Panc1 (cell line): ENCODE data around the gene GRID2. TPM values are rescaled to one million over a fixed set of nuclear protein-coding genes. Genes with fewer than 3 reads are reported as not detected.

Experiments used
- ATAC-seq: fragments of 200-7000 bp; cut with Tn5 transposase; 2 replicates; pipeline ENCODE4 v1.9.1; 2020; ENCODE audit warnings: mild to moderate bottlenecking, moderate library complexity
- BruUV-seq: library from RNA; stranded (reverse); fragments of 400-500 nt; replicated peaks from 2 replicates; lab custom pipeline; 2021; lab: Mats Ljungman, UMichigan
- CTCF ChIA-PET: fragments of 300-600 bp; sonication (Branson Sonifier 250); formaldehyde crosslinking; loops from one replicate; lab custom pipeline; 2022; ENCODE audit warnings: antibody characterized with exemption; lab: Charles Lee
- POLR2A ChIA-PET: fragments of 300-600 bp; sonication (Branson Sonifier 250); formaldehyde crosslinking; loops from one replicate; lab custom pipeline; 2022; ENCODE audit warnings: antibody characterized with exemption; lab: Charles Lee
- DNase-seq: peaks from one replicate; pipeline ENCODE4 v3.0.0-alpha.2; 2010; ENCODE audit warnings: low read depth, low spot score
- H3K27ac ChIP-seq: 2 replicates; pipeline ENCODE4 v1.5.1; 2011; ENCODE audit warnings: mild to moderate bottlenecking, low read length, inconsistent platforms
- H3K27me3 ChIP-seq: fragments of 200-500 bp; sonication (Bioruptor generic); 2 replicates; pipeline ENCODE4 v1.6.0; 2014; ENCODE audit warnings: low read length, inconsistent platforms; ENCODE audit not compliant: control insufficient read depth, insufficient read depth
- H3K36me3 ChIP-seq: fragments of 200-500 bp; sonication (Bioruptor generic); 2 replicates; pipeline ENCODE4 v1.5.1; 2014; ENCODE audit warnings: inconsistent platforms, mild to moderate bottlenecking, low read length, moderate library complexity; ENCODE audit not compliant: control insufficient read depth, insufficient read depth
- H3K4me1 ChIP-seq: 2 replicates; pipeline ENCODE4 v1.5.1; 2011; ENCODE audit warnings: inconsistent platforms, mild to moderate bottlenecking, low read length, moderate library complexity; ENCODE audit not compliant: control insufficient read depth, insufficient read depth
- H3K4me3 ChIP-seq, 2 experiments: 2 replicates each; pipeline ENCODE4 v1.5.1; 2011 to 2012; ENCODE audit warnings: low read depth in 2 of 2, low read length in 2 of 2, mild to moderate bottlenecking in 2 of 2, inconsistent platforms in 1 of 2, moderate library complexity in 1 of 2
- H3K9me3 ChIP-seq: fragments of 200-500 bp; sonication (Bioruptor generic); 2 replicates; pipeline ENCODE4 v1.5.1; 2014; ENCODE audit warnings: low read depth, mild to moderate bottlenecking, inconsistent platforms, low read length, moderate library complexity; ENCODE audit not compliant: control insufficient read depth, insufficient read depth
- CTCF ChIP-seq: fragments of 450-650 bp; IDR thresholded peaks from 2 replicates; pipeline ENCODE4 v1.5.1; 2017; ENCODE audit warnings: mild to moderate bottlenecking
- POLR2AphosphoS5 ChIP-seq: IDR thresholded peaks from 2 replicates; pipeline ENCODE4 v1.6.1; 2012; ENCODE audit warnings: mild to moderate bottlenecking, low read depth, low read length, moderate library complexity
- REST ChIP-seq, 2 experiments: IDR thresholded peaks; 2 replicates each; pipeline ENCODE4 v1.6.1; 2011 to 2012; ENCODE audit warnings: low read depth in 2 of 2, control low read depth in 1 of 2, low read length in 1 of 2, mild to moderate bottlenecking in 1 of 2, moderate library complexity in 1 of 2; ENCODE audit not compliant: insufficient read depth in 1 of 2
- SIN3A ChIP-seq: IDR thresholded peaks from 2 replicates; pipeline ENCODE4 v1.6.1; 2012; ENCODE audit warnings: low read depth, mild to moderate bottlenecking, low read length, moderate library complexity, borderline replicate concordance; ENCODE audit not compliant: insufficient read depth
- TCF7L2 ChIP-seq: IDR thresholded peaks from 2 replicates; pipeline ENCODE4 v1.6.1; 2011; ENCODE audit warnings: mild to moderate bottlenecking, low read depth, low read length, inconsistent platforms
- in situ Hi-C: cut with HindIII; loops from 2 replicates; pipeline ENCODE4 v1.10.0; 2016; ENCODE audit warnings: low sequenced_read_pairs, low pct_unique_long_range_greater_than_20kb
- intact Hi-C: fragments of 100-400 bp; cut with micrococcal nuclease; formaldehyde crosslinking; loops from one replicate; pipeline ENCODE4 v1.10.0; 2022; ENCODE audit not compliant: unreplicated experiment
- total RNA-seq: library from RNA; stranded (reverse); gene quantifications from one replicate; pipeline ENCODE4 v1.2.1, GENCODE V29; 2021; ENCODE audit not compliant: unreplicated experiment

GRID2 gene
- total RNA-seq, 1 experiment from 2014 or later, result 0.08 TPM

DNA sequence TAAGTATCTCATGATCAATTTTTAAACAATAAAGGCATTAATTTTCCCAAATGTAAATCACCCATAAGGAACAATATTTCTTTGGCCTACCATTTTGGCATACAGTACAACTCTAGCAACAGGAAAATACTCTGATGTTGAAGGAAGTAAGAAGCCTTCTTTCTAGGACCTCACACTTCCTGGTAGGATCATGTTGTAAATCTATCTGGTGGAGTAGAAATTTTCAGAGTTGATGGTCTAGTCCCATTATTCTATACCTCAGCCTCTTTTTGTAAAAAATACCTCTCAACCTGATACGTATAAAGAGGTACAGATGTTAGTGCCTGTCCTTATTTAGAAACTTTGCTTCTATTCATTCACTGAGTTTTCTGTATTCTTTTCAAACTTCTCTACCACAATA lies 40.2 kb upstream of the GRID2 start:
- no peaks in the 10 kb centered on the region for H3K27me3 ChIP-seq
- no peaks in the 10 kb centered on the region for H3K36me3 ChIP-seq
- CTCF ChIA-PET, result no interaction called here
- DNase-seq (no peak), ATAC-seq (no peak)
- no peaks in the 10 kb centered on the region for H3K9me3 ChIP-seq
- H3K27ac ChIP-seq, result no peak overlapping the region
- POLR2A ChIA-PET, result interaction anchor here (0.6 kb wide), 1 partner anchor 790 kb away, joined by 5 read pairs; no protein-coding TSS in a partner anchor
- no peak for TF ChIP-seq REST (IDR thresholded peaks at IDR 0.05; ENCODE audit: insufficient read depth in 1 of 2, low read depth in 2 of 2, low read length in 1 of 2)
- no TSS peak for BruUV-seq
- no peak overlapping the region for H3K4me3 ChIP-seq
- in situ Hi-C loops (no loop called here), intact Hi-C loops (no loop called here)
- H3K4me1 ChIP-seq, result no peaks in the 10 kb centered on the region

GRCh38 chr4:92264163-92264562 lies 39.6 kb upstream of the GRID2 start:
- no peak for TF ChIP-seq POLR2AphosphoS5
- TF ChIP-seq TCF7L2, result no peak
- no peak for TF ChIP-seq REST (IDR thresholded peaks at IDR 0.05; ENCODE audit: insufficient read depth in 1 of 2, low read depth in 2 of 2, low read length in 1 of 2)
- no peak for TF ChIP-seq SIN3A
- TF ChIP-seq CTCF, result no peak
- H3K36me3 ChIP-seq, result no peaks in the 10 kb centered on the region
- DNase-seq (no peak), ATAC-seq (no peak)
- no peak overlapping the region for H3K27ac ChIP-seq
- intact Hi-C loops, result no loop called here
- CTCF ChIA-PET, result no interaction called here
- POLR2A ChIA-PET, result interaction anchor here (0.6 kb wide), 1 partner anchor 790 kb away, joined by 5 read pairs; no protein-coding TSS in a partner anchor
- H3K9me3 ChIP-seq, result no peaks in the 10 kb centered on the region
- no peak overlapping the region for H3K4me3 ChIP-seq
- no TSS peak for BruUV-seq
- no peaks in the 10 kb centered on the region for H3K4me1 ChIP-seq
- no peaks in the 10 kb centered on the region for H3K27me3 ChIP-seq
- in situ Hi-C loops, result no loop called here
